HG03457 (cell line): ENCODE data around the gene BCAM.
"Not testable (repeated sequence)": the region's sequence is repeated elsewhere in the genome, so short reads cannot be mapped to it uniquely, and the experiment has no call there.

Experiments
- ATAC-seq: cut with Tn5 transposase; IDR thresholded peaks from one replicate; pipeline ENCODE4 v1.9.1; 2021; ENCODE audit warnings: moderate number of reproducible peaks; ENCODE audit not compliant: unreplicated experiment

The BCAM gene

DNA sequence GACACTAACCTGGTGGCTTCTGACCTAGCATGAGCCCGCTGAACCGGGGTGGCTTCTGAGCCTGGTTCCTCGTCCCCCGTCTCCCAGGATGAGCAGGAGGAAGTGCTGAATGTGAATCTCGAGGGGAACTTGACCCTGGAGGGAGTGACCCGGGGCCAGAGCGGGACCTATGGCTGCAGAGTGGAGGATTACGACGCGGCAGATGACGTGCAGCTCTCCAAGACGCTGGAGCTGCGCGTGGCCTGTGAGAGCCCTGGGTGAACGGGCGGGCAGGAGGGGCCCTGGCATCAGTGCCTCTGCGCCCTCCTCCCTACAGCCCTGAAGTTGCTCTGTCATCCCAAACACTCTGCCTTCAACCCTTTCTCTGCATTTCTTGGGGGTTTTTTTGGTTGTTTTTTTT, 5.6 kb downstream of the BCAM start:
- no peak for ATAC-seq

GRCh38 chr19:44816301-44816700, 7.4 kb downstream of the BCAM start:
- no peak for ATAC-seq

DNA sequence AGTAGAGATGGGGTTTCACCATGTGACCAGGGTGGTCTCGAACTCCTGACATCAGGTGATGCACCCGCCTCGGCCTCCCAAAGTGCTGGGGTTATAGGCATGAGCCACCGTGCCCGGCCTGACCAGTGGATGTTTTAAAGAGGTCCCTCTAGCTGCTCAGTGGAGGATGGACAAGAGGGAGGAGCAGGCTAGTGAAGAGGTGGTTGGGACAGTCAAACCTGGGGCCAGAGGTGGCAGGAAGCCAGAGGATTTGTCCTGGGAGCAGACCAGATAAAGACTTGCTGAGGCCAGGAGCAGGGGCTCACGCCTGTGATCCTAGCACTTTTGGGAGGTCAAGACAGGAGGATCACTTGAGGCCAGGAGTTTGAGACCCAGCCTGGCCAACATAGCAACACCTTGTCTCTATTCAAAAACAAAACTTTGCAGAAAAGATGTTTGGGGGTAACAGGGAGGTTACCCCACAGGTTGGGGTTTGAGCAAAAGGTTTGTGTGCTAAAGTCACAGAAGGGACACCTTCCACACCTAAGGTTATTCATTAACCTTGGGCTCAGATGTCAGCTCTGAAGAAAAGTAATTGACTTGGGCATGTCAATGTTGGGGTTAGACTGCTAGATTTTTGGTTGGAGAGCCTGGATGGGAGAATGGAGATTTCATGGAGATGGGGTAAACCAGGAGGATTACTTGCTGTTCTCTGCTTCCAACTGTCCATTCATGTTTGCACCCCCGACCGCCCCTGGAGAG, 9.0 kb downstream of the BCAM start:
- no peak for ATAC-seq

GRCh38 chr19:44818466-44819031, 9.6 kb downstream of the BCAM start:
- ATAC-seq, result no peak

DNA sequence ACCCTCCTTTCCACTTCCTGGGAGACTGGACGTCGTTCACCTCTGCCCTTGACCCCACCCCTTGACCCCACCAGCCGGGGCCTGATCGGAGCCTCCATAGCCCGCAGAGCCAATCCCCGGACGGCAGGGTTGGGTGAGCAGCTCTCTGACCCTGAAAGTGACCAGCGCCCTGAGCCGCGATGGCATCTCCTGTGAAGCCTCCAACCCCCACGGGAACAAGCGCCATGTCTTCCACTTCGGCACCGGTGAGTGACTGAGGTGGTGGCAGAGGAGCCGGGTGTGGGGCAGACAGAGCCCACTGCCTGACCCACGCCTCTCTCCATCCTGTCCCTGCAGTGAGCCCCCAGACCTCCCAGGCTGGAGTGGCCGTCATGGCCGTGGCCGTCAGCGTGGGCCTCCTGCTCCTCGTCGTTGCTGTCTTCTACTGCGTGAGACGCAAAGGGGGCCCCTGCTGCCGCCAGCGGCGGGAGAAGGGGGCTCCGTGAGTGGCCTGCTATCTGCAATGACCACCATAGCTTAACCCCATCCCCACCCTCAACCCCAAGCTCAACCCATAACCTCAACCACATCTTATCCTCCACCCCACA, 10.4 kb downstream of the BCAM start:
- ATAC-seq, result no peak

GRCh38 chr19:44820648-44821609, 12.0 kb downstream of the BCAM start:
- ATAC-seq, result no peak

DNA sequence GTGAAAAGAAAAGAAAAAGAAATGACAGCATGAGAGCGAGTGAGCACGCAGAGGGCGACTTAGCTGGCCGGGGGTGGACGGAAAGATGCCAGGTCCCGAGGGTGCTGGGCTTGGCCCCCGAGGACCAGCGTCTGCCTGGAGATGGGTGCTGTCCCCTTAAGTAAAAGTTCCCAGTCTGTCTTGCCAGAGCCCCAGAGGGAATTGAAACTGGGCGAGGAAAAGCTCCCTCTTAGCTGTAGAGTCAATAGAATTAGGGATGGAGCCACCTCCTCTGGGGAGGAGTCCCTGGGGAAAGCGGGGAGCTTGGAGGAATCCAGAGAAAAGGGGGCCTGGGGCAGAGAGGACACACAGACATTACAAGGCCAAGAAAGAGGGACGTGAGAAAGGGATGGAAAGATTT, 13.3 kb downstream of the BCAM start:
- no peak for ATAC-seq

DNA sequence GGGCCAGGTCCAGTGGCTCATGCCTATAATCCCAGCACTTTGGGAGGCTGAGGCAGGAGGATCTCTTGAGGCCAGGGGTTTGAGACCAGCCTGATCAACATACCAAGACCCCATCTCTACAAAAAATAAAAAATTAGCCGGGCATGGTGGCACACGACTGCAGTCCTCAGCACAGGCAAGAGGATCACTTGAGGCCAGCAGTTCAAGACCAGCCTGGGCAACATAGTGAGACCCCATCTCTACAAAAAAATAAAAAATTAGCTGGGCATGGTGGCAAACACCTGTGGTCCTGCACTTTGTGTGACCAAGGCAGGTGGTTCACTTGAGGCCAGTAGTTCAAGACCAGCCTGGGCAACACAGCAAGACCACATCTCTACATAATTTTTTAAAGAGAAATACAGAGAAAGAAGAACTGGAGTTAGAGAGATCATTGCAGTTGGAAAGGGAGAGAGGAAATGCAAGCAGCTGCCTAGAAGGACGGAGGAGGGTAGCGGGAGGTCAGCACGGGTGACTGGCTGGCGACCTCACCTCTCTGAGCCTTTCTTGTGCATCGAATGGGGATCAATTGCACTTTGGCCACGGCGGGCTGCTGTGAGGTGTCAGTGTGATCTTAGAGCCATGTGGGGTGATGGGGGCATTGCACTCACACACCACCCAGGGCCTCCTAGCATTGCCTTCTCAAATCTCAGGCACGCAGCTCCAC, 13.9 kb downstream of the BCAM start:
- no peak for ATAC-seq

GRCh38 chr19:44823373-44823698, 14.4 kb downstream of the BCAM start:
- no peak for ATAC-seq

DNA sequence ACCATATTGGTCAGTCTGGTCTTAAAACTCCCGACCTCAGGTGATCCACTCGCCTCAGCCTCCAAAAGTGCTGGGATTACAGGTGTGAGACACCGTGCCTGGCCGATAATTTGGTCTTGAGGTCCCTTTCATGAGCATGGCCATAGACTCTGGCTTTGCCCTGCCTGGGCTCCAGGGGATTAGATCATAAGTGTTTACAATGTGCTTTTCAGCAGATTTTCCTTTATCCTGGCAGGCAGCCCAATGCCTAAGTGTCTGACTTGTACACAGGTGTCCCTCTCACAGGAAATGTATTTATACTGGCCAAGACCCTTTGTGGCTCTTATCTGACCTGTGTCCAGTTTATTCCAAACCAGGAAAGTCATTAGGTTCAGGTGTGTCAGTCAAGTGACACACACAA, 15.9 kb downstream of the BCAM start:
- ATAC-seq, result no peak

- not testable (repeated sequence) for ATAC-seq
These were observed 24.0 kb downstream of the BCAM start for GRCh38 chr19:44832875-44833274.

GRCh38 chr19:44834399-44834798, 25.5 kb downstream of the BCAM start:
- ATAC-seq, result not testable (repeated sequence)

- no peak for ATAC-seq
These were observed 30.4 kb downstream of the BCAM start for GRCh38 chr19:44839276-44839675.

DNA sequence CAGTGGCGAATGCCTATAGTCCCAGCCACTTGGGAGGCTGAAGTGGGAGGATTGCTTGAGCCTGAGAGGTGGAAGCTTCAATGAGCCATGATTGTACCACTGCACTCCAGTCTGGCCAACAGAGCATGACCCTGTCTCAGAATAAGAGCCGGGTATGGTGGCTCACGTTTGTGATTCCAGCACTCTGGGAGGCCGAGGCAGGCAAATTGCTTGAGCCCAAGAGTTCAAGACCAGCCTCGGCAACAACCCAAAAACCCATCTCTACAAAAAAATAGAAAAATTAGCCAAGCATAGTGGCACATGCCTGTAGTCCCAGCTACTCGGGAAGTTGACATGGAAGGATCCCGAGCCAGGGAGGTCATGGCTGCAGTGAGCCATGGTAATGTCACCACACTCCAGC, 31.9 kb downstream of the BCAM start:
- ATAC-seq, result no peak

GRCh38 chr19:44841231-44841630, 32.3 kb downstream of the BCAM start:
- ATAC-seq, result no peak

GRCh38 chr19:44845286-44845611, 36.3 kb downstream of the BCAM start:
- ATAC-seq, result no peak

GRCh38 chr19:44845612-44846454, 36.9 kb downstream of the BCAM start, which contains the start of gene NECTIN2:
Gene NECTIN2, plus strand, starts transcription at chr19:44846297. Its CDS starts 229 bp downstream, at chr19:44846526.
- peak; percentile 38 for ATAC-seq

GRCh38 chr19:44846455-44847143, 37.7 kb downstream of the BCAM start:
- ATAC-seq, result no peak
